HCT116 (cell line): ENCODE results near the gene FUT6. TPM values are rescaled to one million over a fixed set of nuclear protein-coding genes. Genes with fewer than 3 reads are reported as not detected.

ENCODE experiments used
- ATAC-seq: fragments of 200-7000 bp; cut with Tn5 transposase; 2 replicates; pipeline ENCODE4 v1.9.1; 2020; ENCODE audit warnings: mild to moderate bottlenecking, moderate library complexity
- BruUV-seq: library from RNA; stranded (reverse); fragments of 400-500 nt; replicated peaks from 2 replicates; lab custom pipeline; 2021; lab: Mats Ljungman, UMichigan
- CTCF ChIA-PET: fragments of 300-600 bp; sonication (Branson Sonifier 250); formaldehyde crosslinking; loops from one replicate; lab custom pipeline; 2021; ENCODE audit warnings: antibody characterized with exemption; lab: Charles Lee
- POLR2A ChIA-PET: fragments of 300-600, 350-600 bp; sonication (Branson Sonifier 250); formaldehyde crosslinking; loops from one replicate; lab custom pipeline; 2021; ENCODE audit warnings: antibody characterized with exemption; lab: Charles Lee
- RAD21 ChIA-PET, 2 experiments: fragments of 300-600 bp; sonication (Branson Sonifier 250); formaldehyde crosslinking; loops; one replicate each; lab custom pipeline; 2023; ENCODE audit warnings: low total read pairs in 2 of 2; ENCODE audit not compliant: uncharacterized antibody in 2 of 2, unreplicated experiment in 2 of 2, low non-redundant PET in 1 of 2; lab: Charles Lee
- DNase-seq: peaks from one replicate; pipeline ENCODE4 v3.0.0-alpha.2; 2010; ENCODE audit warnings: low read depth, low spot score
- H2AFZ ChIP-seq: fragments of 200-600 bp; shearing (Covaris generic), sonication (generic); 2 replicates; pipeline ENCODE4 v1.6.1; 2017; ENCODE audit warnings: low read depth, mixed run types, mixed read lengths, antibody characterized with exemption, low read length; ENCODE audit not compliant: poor library complexity, severe bottlenecking
- H3K27ac ChIP-seq: 2 replicates; pipeline ENCODE4 v1.5.1; 2012; ENCODE audit warnings: low read depth, low read length
- H3K27me3 ChIP-seq: fragments of 200-600 bp; sonication (generic); 2 replicates; pipeline ENCODE4 v1.6.1; 2016; ENCODE audit warnings: mixed run types, low read length, mixed read lengths; ENCODE audit not compliant: insufficient read depth
- H3K36me3 ChIP-seq, 2 experiments: fragments of 200-500 bp in 1 of 2; fragments of 200-600 bp in 1 of 2; sonication (Bioruptor generic) in 1 of 2; sonication (generic) in 1 of 2; 2 replicates each; pipeline versions ENCODE4 v1.5.1 to v1.6.1; 2014 to 2016; ENCODE audit warnings: low read length in 2 of 2, inconsistent platforms in 1 of 2, mixed read lengths in 1 of 2, mixed run types in 1 of 2; ENCODE audit not compliant: insufficient read depth in 2 of 2, control insufficient read depth in 1 of 2
- H3K4me1 ChIP-seq, 2 experiments: fragments of 200-600 bp in 1 of 2; sonication (generic) in 1 of 2; 2 replicates each; pipeline versions ENCODE4 v1.5.1 to v1.6.1; 2012 to 2017; ENCODE audit warnings: low read length in 2 of 2, inconsistent platforms in 1 of 2, mild to moderate bottlenecking in 1 of 2, mixed read lengths in 1 of 2, mixed run types in 1 of 2, moderate library complexity in 1 of 2; ENCODE audit not compliant: insufficient read depth in 2 of 2, control insufficient read depth in 1 of 2
- H3K4me2 ChIP-seq: fragments of 200-600 bp; sonication (generic); 2 replicates; pipeline ENCODE4 v1.6.1; 2017; ENCODE audit warnings: mixed run types, low read length, mixed read lengths
- H3K4me3 ChIP-seq, 2 experiments: fragments of 200-600 bp in 1 of 2; sonication (generic) in 1 of 2; replicated peaks in 1 of 2; 2 replicates each; pipeline ENCODE4 v1.5.1; 2011 to 2016; ENCODE audit warnings: low read length in 2 of 2, control low read depth in 1 of 2, low read depth in 1 of 2, mild to moderate bottlenecking in 1 of 2, mixed read lengths in 1 of 2, mixed run types in 1 of 2
- H3K79me2 ChIP-seq: fragments of 200-600 bp; sonication (generic); 2 replicates; pipeline ENCODE4 v1.6.1; 2017; ENCODE audit warnings: mild to moderate bottlenecking, mixed run types, low read length, moderate library complexity, mixed read lengths; ENCODE audit not compliant: insufficient read depth
- H3K9ac ChIP-seq: fragments of 200-600 bp; sonication (generic); 2 replicates; pipeline ENCODE4 v1.6.1; 2016; ENCODE audit warnings: low read length, mixed read lengths
- H3K9me2 ChIP-seq: fragments of 200-600 bp; sonication (generic), shearing (Covaris generic); 2 replicates; pipeline ENCODE4 v1.6.1; 2017; ENCODE audit warnings: mixed run types, mild to moderate bottlenecking, moderate library complexity; ENCODE audit not compliant: insufficient read depth
- H3K9me3 ChIP-seq, 2 experiments: fragments of 200-500 bp in 1 of 2; fragments of 200-600 bp in 1 of 2; sonication (Bioruptor generic) in 1 of 2; sonication (generic) in 1 of 2; 2 replicates each; pipeline ENCODE4 v1.6.1; 2014 to 2017; ENCODE audit warnings: low read length in 2 of 2, mixed read lengths in 2 of 2, inconsistent platforms in 1 of 2, low read depth in 1 of 2, mild to moderate bottlenecking in 1 of 2, mixed run types in 1 of 2, moderate library complexity in 1 of 2; ENCODE audit not compliant: control insufficient read depth in 1 of 2, insufficient read depth in 1 of 2
- H4K20me1 ChIP-seq: fragments of 200-600 bp; sonication (generic), shearing (Covaris generic); 2 replicates; pipeline ENCODE4 v1.6.1; 2017; ENCODE audit warnings: mixed run types, mild to moderate bottlenecking, moderate library complexity; ENCODE audit not compliant: insufficient read depth
- ELF1 ChIP-seq: IDR thresholded peaks from 2 replicates; pipeline ENCODE4 v1.6.1; 2012; ENCODE audit warnings: low read depth, borderline replicate concordance
- MAX ChIP-seq: IDR thresholded peaks from 2 replicates; pipeline ENCODE4 v1.6.1; 2012
- RAD21 ChIP-seq: IDR thresholded peaks from 2 replicates; pipeline ENCODE4 v1.6.1; 2012; ENCODE audit warnings: low read depth, mild to moderate bottlenecking
- REST ChIP-seq: IDR thresholded peaks from 2 replicates; pipeline ENCODE4 v1.6.1; 2012; ENCODE audit warnings: low read depth
- TCF7L2 ChIP-seq: IDR thresholded peaks from 2 replicates; pipeline ENCODE4 v1.7.0; 2011; ENCODE audit warnings: borderline replicate concordance, inconsistent platforms; ENCODE audit not compliant: insufficient read depth, insufficient read length; ENCODE audit errors: extremely low read depth
- intact Hi-C: fragments of 100-400 bp; cut with micrococcal nuclease; formaldehyde crosslinking; loops from 2 replicates; pipeline ENCODE4 v1.10.0; 2022
- total RNA-seq: library from RNA; stranded (reverse); gene quantifications from one replicate; pipeline ENCODE4 v1.2.1, GENCODE V29; 2021; ENCODE audit not compliant: unreplicated experiment

FUT6 gene
- total RNA-seq, 1 experiment from 2014 or later, result not detected

- H3K4me2 ChIP-seq, result no peak overlapping the region
- H2AFZ ChIP-seq, result no peak overlapping the region
- no TSS peak for BruUV-seq
- ChIA-PET CTCF (interaction anchor here (1.7 to 5.1 kb wide), 2 partner anchors 18 to 28 kb away, joined by 4 to 45 read pairs; partner anchors contain the start of gene NRTN), RAD21 (interaction anchor here in 1 of 2 experiments (1.7 kb wide), 1 partner anchor 18 kb away, joined by 7 read pairs; the partner anchor contains the start of gene NRTN), POLR2A (no interaction called here)
- TF ChIP-seq RAD21 (no peak), MAX (no peak), REST (no peak), TCF7L2 (no peak), ELF1 (no peak)
- H3K27me3 ChIP-seq, result no peaks in the 10 kb centered on the region
- intact Hi-C loops, result no loop called here
- no peak overlapping the region for H3K9ac ChIP-seq
- ATAC-seq (no peak), DNase-seq (no peak)
- H3K79me2 ChIP-seq, result no peaks in the 10 kb centered on the region
- H3K27ac ChIP-seq, result no peak overlapping the region
- no peaks in the 10 kb centered on the region for H3K9me3 ChIP-seq
- no peaks in the 10 kb centered on the region for H4K20me1 ChIP-seq
- H3K36me3 ChIP-seq, result no peaks in the 10 kb centered on the region
- H3K4me1 ChIP-seq, result peaks cover 12 to 16% of the 10 kb centered on the region in 2 experiments
- no peak overlapping the region for H3K4me3 ChIP-seq
- no peaks in the 10 kb centered on the region for H3K9me2 ChIP-seq
Measured at GRCh38 chr19:5822181-5822844, 17.2 kb downstream of the FUT6 start.
